Cerebellar cortex (tissue), 1 donor: ENCODE measurements around the gene FUT3.
"Not testable (repeated sequence)": the region's sequence is repeated elsewhere in the genome, so short reads cannot be mapped to it uniquely, and the experiment has no call there.

Experiments used
- DNase-seq: peaks from one replicate; pipeline ENCODE4 v3.0.0-alpha.2; 2015; ENCODE audit warnings: low spot score

Gene FUT3

GRCh38 chr19:5881543-5882299 is 30.5 kb upstream of the FUT3 start:
- no peak for DNase-seq

GRCh38 chr19:5880604-5881078 is 29.4 kb upstream of the FUT3 start:
- DNase-seq = no peak

- DNase-seq = no peak
Measured at GRCh38 chr19:5880196-5880595, 28.9 kb upstream of the FUT3 start.

- no peak for DNase-seq
Measured at GRCh38 chr19:5877882-5878281, 26.6 kb upstream of the FUT3 start.

DNA sequence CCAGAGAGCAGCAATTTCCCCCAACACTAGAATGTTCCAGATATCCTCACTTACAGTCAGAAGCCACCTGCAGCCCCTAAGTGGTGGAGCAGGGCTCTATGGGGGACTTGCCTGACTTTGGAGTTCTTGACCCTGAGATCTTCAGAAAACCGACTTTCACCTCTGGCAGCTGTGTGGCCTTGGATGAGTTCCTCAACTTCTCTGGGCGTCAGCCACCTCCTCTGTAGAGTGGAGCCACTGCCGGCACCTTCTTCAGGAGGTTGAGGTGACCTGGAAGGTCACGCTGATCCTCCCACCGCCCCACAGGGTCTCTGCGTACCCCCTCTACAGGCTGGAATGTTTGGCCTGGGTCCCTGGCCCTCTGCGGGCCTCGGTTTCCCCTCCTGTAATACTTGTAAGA is 26.2 kb upstream of the FUT3 start:
- DNase-seq = no peak

DNA sequence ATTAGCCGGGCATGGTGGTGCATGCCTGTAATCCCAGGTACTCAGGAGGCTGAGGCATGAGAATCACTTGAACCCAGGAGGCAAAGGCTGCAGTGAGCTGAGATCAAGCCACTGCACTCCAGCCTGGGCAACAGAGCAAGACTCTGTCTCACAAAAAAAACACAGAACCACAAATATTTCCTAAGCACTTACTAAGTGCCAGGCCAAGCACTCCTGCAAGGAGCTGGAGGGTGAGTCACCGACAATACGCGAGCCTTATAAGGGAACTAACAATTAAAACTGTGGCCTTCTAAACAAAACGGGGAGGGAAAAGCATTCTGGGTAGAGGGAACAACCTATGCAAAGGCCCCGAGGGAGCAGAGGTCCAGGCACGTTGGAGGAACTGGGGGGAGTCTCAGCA is 23.2 kb upstream of the FUT3 start:
- not testable (repeated sequence) for DNase-seq

- no peak for DNase-seq
Measured at GRCh38 chr19:5873617-5874199, 22.5 kb upstream of the FUT3 start.

GRCh38 chr19:5870986-5871394 is 19.7 kb upstream of the FUT3 start:
- no peak for DNase-seq

GRCh38 chr19:5867201-5868136 is 16.2 kb upstream of the FUT3 start:
- no peak for DNase-seq

DNA sequence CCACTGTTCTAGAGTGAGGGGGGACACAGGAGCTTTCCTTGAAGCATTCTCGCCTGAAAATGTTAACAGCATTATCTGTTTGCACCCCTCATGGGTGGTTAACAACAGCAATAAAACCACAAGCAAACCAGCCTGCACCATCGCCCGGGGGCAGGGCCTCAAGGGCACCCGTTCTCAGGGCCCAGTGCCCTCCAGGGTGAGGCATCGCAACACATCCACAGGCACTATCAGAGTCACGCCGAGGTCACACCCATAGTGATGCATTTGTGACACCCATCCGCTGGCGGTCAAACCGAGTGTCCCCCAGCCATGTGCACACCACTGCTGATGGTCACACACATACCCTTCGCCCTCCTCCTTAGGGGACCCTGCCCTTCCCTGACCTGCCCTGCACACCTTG is 14.5 kb upstream of the FUT3 start:
- no peak for DNase-seq

DNA sequence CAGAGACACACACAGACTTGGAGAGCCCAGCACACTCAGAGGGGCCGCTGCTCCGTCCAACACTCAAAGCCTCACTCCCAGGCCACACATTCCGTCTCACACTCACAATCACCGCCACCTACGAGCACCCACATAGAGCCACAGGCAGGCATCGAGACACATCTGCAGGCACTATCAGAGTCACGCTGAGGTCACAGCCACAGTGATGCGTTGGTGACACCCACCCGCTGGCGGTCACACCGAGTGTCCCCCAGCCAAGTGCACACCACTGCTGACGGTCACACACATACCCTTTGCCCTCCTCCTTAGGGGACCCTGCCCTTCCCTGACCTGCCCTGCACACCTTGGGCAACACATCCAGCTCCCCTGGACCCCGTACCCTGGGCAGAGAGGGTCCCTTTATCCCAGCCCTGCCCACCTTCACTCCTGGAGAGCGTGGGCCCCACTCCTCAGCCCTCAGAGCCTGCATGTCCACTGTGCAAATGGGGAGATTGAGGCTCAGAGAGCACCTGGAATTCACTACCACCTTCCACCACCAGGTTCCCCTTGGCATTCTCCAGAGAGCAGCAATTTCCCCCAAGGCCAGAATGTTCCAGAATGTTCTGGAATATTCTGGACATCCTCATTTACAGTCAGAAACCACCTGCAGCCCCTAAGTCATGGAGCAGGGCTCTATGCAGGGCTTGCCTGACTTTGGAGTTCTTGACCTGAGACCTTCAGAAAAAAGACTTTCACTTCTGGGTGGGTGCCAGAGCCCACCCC is 13.7 kb upstream of the FUT3 start:
- no peak for DNase-seq

DNA sequence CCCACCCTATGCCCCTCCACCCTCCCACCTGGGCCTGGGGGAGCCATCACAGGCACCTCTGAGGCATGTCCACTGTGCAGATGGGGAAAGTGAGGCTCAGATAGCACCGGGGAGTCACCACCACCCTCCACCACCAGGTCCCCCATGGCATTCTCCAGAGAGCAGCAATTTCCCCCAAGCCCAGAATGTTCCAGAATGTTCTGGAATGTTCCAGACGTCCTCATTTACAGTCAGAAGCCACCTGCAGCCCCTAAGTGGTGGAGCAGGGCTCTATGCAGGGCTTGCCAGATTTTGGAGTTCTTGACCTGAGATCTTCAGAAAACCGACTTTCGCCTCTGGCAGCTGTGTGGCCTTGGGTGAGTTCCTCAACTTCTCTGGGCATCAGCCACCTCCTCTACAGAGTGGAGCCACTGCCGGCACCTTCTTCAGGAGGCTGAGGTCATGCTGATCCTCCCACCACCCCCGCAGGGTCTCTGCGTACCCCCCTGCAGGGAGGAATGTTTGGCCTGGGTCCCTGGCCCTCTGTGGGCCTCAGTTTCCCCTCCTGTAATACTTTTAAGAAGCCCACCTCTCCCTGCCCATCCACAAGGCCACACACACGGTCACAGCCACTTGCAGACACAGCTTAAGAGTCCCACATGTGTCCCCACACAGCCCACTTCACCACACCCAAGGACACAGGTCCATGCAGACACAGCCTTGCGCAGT is 12.9 kb upstream of the FUT3 start:
- DNase-seq = no peak

GRCh38 chr19:5863030-5863665 is 11.9 kb upstream of the FUT3 start:
- no peak for DNase-seq

- DNase-seq = no peak
Measured at GRCh38 chr19:5857203-5858081, 6.2 kb upstream of the FUT3 start.

DNA sequence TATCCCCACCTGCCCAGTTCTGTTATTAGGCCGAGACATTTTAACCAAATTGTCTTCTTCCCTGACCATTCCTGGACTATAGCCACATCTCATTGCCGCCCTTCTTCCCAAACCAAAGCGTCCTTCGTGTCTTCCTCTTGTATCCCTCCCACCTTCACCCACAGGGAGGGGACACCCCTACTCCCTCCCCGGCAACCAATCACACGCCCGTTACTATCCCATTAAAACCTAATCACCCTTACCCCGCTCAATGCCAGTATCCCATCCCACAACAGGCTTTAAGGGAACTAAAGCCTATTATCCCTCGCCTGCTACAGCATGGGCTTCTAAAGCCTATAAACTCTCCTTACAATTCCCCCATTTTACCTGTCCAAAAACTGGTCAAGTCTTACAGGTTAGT is 3.9 kb upstream of the FUT3 start:
- not testable (repeated sequence) for DNase-seq

DNA sequence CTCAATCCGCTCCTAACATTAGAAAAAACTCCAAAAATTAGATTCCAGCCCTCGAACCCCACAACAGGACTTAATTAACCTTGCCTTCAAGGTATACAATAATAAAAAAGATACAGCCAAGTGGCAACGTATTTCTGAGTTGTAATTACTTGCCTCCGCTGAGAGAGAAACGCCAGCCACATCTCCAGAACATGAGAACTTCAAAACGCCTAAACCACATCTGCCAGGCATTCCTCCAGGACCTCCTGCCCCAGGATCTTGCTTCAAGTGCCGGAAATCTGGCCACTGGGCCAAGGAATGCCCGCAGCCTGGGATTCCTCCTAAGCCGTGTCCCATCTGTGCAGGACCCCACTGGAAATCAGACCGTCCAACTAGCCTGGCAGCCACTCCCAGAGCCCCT is 2.9 kb upstream of the FUT3 start:
- not testable (repeated sequence) for DNase-seq

- DNase-seq = no peak
Measured at GRCh38 chr19:5850743-5851293, 431 bp downstream of the FUT3 start.

- no peak for DNase-seq
Measured at GRCh38 chr19:5850189-5850588, 1.1 kb downstream of the FUT3 start.

DNA sequence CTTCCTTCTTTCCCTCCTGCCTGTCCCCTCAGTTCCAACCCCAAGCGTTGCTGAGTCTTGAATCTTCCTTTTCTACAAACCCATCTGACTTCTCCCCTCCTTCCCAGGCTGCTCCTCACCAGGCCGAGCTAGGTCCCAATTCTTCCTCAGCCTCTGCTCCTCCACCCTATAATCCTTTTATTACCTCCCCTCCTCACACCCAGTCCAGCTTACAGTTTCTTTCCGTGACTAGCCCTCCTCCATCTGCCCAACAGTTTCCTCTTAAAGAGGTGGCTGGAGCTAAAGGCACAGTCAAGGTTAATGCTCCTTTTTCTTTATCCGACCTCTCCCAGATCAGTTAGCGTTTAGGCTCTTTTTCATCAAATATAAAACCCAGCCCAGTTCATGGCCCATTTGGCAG is 2.6 kb downstream of the FUT3 start:
- DNase-seq = not testable (repeated sequence)
